Right lobe of liver (tissue), 6 donors: ENCODE data around the gene MRGPRX3. TPM values are rescaled to one million over a fixed set of nuclear protein-coding genes. Genes with fewer than 3 reads are reported as not detected.

Experiments used
- ATAC-seq, 4 donors: fragments of 200-7000 bp; cut with Tn5 transposase; one replicate each; pipeline ENCODE4 v1.9.1; 2020; ENCODE audit warnings: mild to moderate bottlenecking in 4 of 4, moderate library complexity in 4 of 4
- DNase-seq, 3 donors: peaks; one replicate each; pipeline ENCODE4 v3.0.0-alpha.2; 2020
- H3K27ac ChIP-seq, 3 donors: fragments of 200-600 bp; one replicate each; pipeline ENCODE4 v1.8.0; 2022
- H3K27me3 ChIP-seq, 2 donors: fragments of 200-600 bp; one replicate each; pipeline ENCODE4 v1.8.0; 2022
- H3K36me3 ChIP-seq, 4 donors: fragments of 200-600 bp; sonication (generic) in 1 of 4; one replicate each; pipeline versions ENCODE4 v1.5.1 to v1.8.0; 2017 to 2022; ENCODE audit warnings: control low read depth in 1 of 4
- H3K4me1 ChIP-seq, 4 donors: fragments of 200-600 bp; sonication (generic) in 1 of 4; one replicate each; pipeline versions ENCODE4 v1.5.1 to v1.8.0; 2017 to 2022; ENCODE audit warnings: control low read depth in 1 of 4
- H3K4me3 ChIP-seq, 3 donors: fragments of 200-600 bp; one replicate each; pipeline ENCODE4 v1.8.0; 2022
- H3K9me3 ChIP-seq, 4 donors: fragments of 200-600 bp; sonication (generic) in 1 of 4; one replicate each; pipeline versions ENCODE4 v1.5.1 to v1.8.0; 2017 to 2022; ENCODE audit warnings: control low read depth in 1 of 4
- POLR2A ChIP-seq: fragments of 450-650 bp; IDR thresholded peaks from one replicate; pipeline ENCODE4 v1.6.1; 2017; ENCODE audit warnings: antibody characterized with exemption, mild to moderate bottlenecking
- WGBS: methylation state at CpG from one replicate; pipeline ENCODE4 v1.1.6; 2018; ENCODE audit warnings: low coverage, low lambda C conversion rate; ENCODE audit not compliant: insufficient coverage; ENCODE audit errors: missing lambda C conversion rate; 5-methylcytosine and 5-hydroxymethylcytosine counted together
- intact Hi-C, 2 donors: fragments of 100-400 bp; cut with DNase I; formaldehyde crosslinking; loops; one replicate each; pipeline versions ENCODE4 v1.11.2 to v1.14.1; 2022
- total RNA-seq, 6 experiments: library from RNA; depleted of rRNA in 2 of 6; stranded (reverse); fragments of >200 nt in 2 of 6; fragmentation: NEBNext Ultra II Directional in 3 of 6; extraction: Animal tissue kit (Norgen Biotek cat#: 25700) in 3 of 6; gene quantifications; one replicate each; pipeline versions ENCODE4 v1.1.0 to v1.2.4, GENCODE V29; 2016 to 2023
- TF ChIP-seq, protein P1 (sequence below), 4 donors: fragments of 200-600 bp in 3 of 4; fragments of 450-650 bp in 1 of 4; IDR thresholded peaks; one replicate each; pipeline versions ENCODE4 v1.5.1 to v1.8.0; 2016 to 2022; ENCODE audit warnings: antibody characterized with exemption in 4 of 4, mild to moderate bottlenecking in 2 of 4
- donor health status: DM: no; HTN: yes; CAD: no.
- donor health status: DM: no; HTN: no; CAD: no.
- donor health status: DM: no; HTN: no; CAD: no.
- donor health status: DM: no; HTN: yes; CAD: no.
- donor health status: DM: no; HTN: yes; CAD: no.

Gene MRGPRX3
- total RNA-seq, 6 experiments from 2014 or later = 0.16 TPM; not detected in 5

- no peaks in the 10 kb centered on the region for H3K9me3 ChIP-seq
- H3K27ac ChIP-seq = no peak overlapping the region
- WGBS = 83% methylated on average over 6 of the region's 6 CpGs
- peaks cover 0 to 9% (median 2%) of the 10 kb centered on the region in 4 donors for H3K4me1 ChIP-seq
- H3K36me3 ChIP-seq = peaks cover 0 to 5% (median 0%) of the 10 kb centered on the region in 4 donors
- DNase-seq (no peak), ATAC-seq (no peak)
- TF ChIP-seq POLR2A = no peak
- TF ChIP-seq, protein P1, sequence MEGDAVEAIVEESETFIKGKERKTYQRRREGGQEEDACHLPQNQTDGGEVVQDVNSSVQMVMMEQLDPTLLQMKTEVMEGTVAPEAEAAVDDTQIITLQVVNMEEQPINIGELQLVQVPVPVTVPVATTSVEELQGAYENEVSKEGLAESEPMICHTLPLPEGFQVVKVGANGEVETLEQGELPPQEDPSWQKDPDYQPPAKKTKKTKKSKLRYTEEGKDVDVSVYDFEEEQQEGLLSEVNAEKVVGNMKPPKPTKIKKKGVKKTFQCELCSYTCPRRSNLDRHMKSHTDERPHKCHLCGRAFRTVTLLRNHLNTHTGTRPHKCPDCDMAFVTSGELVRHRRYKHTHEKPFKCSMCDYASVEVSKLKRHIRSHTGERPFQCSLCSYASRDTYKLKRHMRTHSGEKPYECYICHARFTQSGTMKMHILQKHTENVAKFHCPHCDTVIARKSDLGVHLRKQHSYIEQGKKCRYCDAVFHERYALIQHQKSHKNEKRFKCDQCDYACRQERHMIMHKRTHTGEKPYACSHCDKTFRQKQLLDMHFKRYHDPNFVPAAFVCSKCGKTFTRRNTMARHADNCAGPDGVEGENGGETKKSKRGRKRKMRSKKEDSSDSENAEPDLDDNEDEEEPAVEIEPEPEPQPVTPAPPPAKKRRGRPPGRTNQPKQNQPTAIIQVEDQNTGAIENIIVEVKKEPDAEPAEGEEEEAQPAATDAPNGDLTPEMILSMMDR (IDR thresholded peaks at IDR 0.05) = no peak
- H3K4me3 ChIP-seq = no peak overlapping the region
- H3K27me3 ChIP-seq = no peaks in the 10 kb centered on the region
- intact Hi-C loops = no loop called here
Observed at GRCh38 chr11:18100926-18101656, 31.3 kb upstream of the MRGPRX3 start.

- peaks cover 0 to 9% (median 2%) of the 10 kb centered on the region in 4 donors for H3K4me1 ChIP-seq
- peak overlapping the region; percentile 75 to 95 (median 82) for H3K4me3 ChIP-seq
- 36% methylated on average over 17 of the region's 29 CpGs for WGBS
- intact Hi-C loops = no loop called here
- ATAC-seq (peak in 1 of 4 donors; percentile 8), DNase-seq (no peak)
- H3K27ac ChIP-seq = peak overlapping the region in 1 of 3 donors; percentile 52
- no peaks in the 10 kb centered on the region for H3K36me3 ChIP-seq
- no peaks in the 10 kb centered on the region for H3K9me3 ChIP-seq
- TF ChIP-seq, protein P1 (IDR thresholded peaks at IDR 0.05) = no peak
- TF ChIP-seq POLR2A = no peak
- H3K27me3 ChIP-seq = no peaks in the 10 kb centered on the region
Observed at GRCh38 chr11:18105086-18105801, 27.1 kb upstream of the MRGPRX3 start.

GRCh38 chr11:18105802-18106574 lies 26.4 kb upstream of the MRGPRX3 start, which contains the start of gene SAAL1:
Gene SAAL1, minus strand, starts transcription at chr11:18106082. Its CDS starts 41 bp downstream, at chr11:18106041.
- H3K4me1 ChIP-seq = peaks cover 0 to 9% (median 2%) of the 10 kb centered on the region in 4 donors
- H3K4me3 ChIP-seq = peak within 1 kb of the TSS; percentile 75 to 95 (median 82)

GRCh38 chr11:18106688-18107087 lies 25.7 kb upstream of the MRGPRX3 start:
- WGBS = 80% methylated on average over 9 of the region's 9 CpGs
- H3K36me3 ChIP-seq = no peaks in the 10 kb centered on the region
- no peak for TF ChIP-seq POLR2A
- TF ChIP-seq, protein P1 (IDR thresholded peaks at IDR 0.05) = no peak
- no peaks in the 10 kb centered on the region for H3K27me3 ChIP-seq
- peaks cover 0 to 9% (median 2%) of the 10 kb centered on the region in 4 donors for H3K4me1 ChIP-seq
- no peak overlapping the region for H3K4me3 ChIP-seq
- intact Hi-C loops = no loop called here
- H3K9me3 ChIP-seq = no peaks in the 10 kb centered on the region
- DNase-seq (no peak), ATAC-seq (no peak)
- H3K27ac ChIP-seq = no peak overlapping the region

More at GRCh38 chr11:18105802-18106574, 26.4 kb upstream of the MRGPRX3 start, which contains the start of gene SAAL1:
- peak; percentile 39 for TF ChIP-seq POLR2A
- TF ChIP-seq, protein P1 (IDR thresholded peaks at IDR 0.05) = peak; percentile 54 to 85 (median 78)
- no peaks in the 10 kb centered on the region for H3K27me3 ChIP-seq
- no peaks in the 10 kb centered on the region for H3K36me3 ChIP-seq
- no peaks in the 10 kb centered on the region for H3K9me3 ChIP-seq
- ATAC-seq (peak; percentile 99 to 100 (median 99)), DNase-seq (peak; percentile 89 to 90 (median 89))
- H3K27ac ChIP-seq = peak within 1 kb of the TSS in 1 of 3 donors; percentile 52
- intact Hi-C loops = no loop called here
- 40% methylated on average over 6 of the region's 48 CpGs for WGBS
